ENCODE results near the gene DPYSL5.
"Not testable (repeated sequence)": the region's sequence is repeated elsewhere in the genome, so short reads cannot be mapped to it uniquely, and the experiment has no call there.

The DPYSL5 gene

DNA sequence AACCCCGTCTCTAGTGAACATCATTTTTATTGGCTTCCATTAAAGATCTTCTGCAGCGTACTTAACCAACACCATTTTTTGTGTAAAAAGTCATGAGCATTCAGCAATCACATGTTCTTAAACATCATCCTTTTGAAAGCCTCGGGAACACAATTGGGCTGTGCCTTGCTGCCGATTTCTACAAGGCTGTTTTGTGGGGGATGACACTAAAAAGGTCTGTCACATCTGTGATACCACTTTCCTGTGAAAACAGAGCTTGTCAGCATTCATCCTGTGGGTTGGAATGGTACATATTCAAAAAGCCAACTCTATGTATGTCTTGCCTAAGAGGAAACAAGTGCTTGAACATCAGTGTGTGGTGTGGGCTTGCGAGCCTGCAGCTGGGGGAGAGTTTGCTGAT lies 73.4 kb downstream of the DPYSL5 start:
- no peak overlapping the region for H2AK5ac ChIP-seq (ENCODE audit: low read length)
- no peak overlapping the region for H3K18ac ChIP-seq (ENCODE audit: low read length)
- no CpG with 5 or more reads among the region's 5 CpGs for WGBS (ENCODE audit: extremely low coverage, insufficient coverage, insufficient read length)

DNA sequence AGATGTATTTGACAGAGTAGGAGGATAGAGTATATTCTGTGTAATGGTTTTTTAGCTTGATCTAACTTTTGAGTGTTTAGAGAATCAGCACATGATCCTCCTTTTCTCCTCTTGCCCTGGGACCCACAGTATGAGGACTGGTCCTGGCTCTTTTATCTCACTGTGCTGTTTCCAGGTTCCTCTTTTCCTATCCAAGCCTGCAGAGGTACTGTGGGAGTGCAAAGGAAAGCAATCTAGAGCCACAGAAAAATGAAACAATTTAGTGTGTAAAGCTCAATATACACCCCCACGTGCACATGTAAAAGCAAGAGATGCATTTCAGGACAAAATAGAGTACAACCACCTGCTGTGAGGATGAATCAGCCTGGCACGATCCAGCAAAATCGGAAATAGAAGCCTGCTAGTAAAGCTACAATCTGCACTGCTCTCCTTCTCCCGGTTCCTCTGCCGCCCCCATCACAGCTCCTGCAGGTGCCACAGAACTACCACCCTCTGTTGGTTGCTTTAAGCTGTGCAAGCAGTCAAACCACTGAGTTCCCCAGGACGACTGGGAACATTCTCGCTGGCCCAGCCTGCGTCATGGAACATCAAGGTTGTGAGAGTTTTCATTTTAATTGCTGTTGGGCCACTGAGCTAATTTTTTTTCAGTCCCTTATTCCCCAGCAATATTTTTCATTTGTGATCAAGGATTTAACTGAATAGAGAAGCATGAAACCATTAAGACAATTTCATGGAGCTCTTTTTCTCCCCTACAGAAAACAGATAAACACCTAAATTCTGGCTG lies 74.7 kb downstream of the DPYSL5 start:
- DNase-seq, result peak in 1 of 2 donors; percentile 53
- Histone ChIP-seq H3K79me2 (ENCODE audit: control insufficient read depth, insufficient read depth, low read length, poor library complexity) (no peaks in the 10 kb centered on the region), H2BK120ac (ENCODE audit: insufficient read depth, low read length, poor library complexity) (no peak overlapping the region), H3K4me2 (ENCODE audit: low read length) (no peak overlapping the region), H3K18ac (ENCODE audit: low read length) (no peak overlapping the region), H3K27ac (ENCODE audit: low read depth, low read length) (no peak overlapping the region), H4K91ac (ENCODE audit: low read depth, low read length) (no peak overlapping the region), H4K8ac (ENCODE audit: low read depth, low read length) (no peak overlapping the region), H4K12ac (ENCODE audit: low read depth, low read length) (no peak overlapping the region), H3K4me1 (ENCODE audit: control insufficient read depth in 1 of 2, insufficient read depth in 2 of 2, low read length in 2 of 2) (peaks cover 8 to 9% of the 10 kb centered on the region in 2 experiments), H3K23ac (ENCODE audit: low read length) (no peak overlapping the region), H2BK5ac (ENCODE audit: low read depth, low read length, poor library complexity) (no peak overlapping the region), H3K27me3 (ENCODE audit: insufficient read depth, low read length) (no peaks in the 10 kb centered on the region), H3K9me3 (ENCODE audit: insufficient read depth, low read depth, low read length) (peaks cover 4% of the 10 kb centered on the region), H3K4ac (ENCODE audit: low read depth, low read length) (no peak overlapping the region), H2AFZ (ENCODE audit: insufficient read depth, low read length, poor library complexity) (no peak overlapping the region), H2AK5ac (ENCODE audit: low read length) (no peak overlapping the region), H2BK12ac (ENCODE audit: low read length) (no peak overlapping the region), H3K36me3 (ENCODE audit: control insufficient read depth in 1 of 2, insufficient read depth in 2 of 2, low read length in 2 of 2) (no peaks in the 10 kb centered on the region), H3K4me3 (ENCODE audit: low read depth, low read length) (no peak overlapping the region), H3K9ac (ENCODE audit: low read length) (no peak overlapping the region), H3K14ac (ENCODE audit: low read length) (no peak overlapping the region), H3K79me1 (ENCODE audit: low read length) (peaks cover 2% of the 10 kb centered on the region)
- no CpG with 5 or more reads among the region's 8 CpGs for WGBS (ENCODE audit: extremely low coverage, insufficient coverage, insufficient read length)

More for the DNA sequence above, 73.4 kb downstream of the DPYSL5 start:
- H3K23ac ChIP-seq (ENCODE audit: low read length), result no peak overlapping the region
- H3K79me1 ChIP-seq (ENCODE audit: low read length), result peaks cover 2% of the 10 kb centered on the region
- H4K8ac ChIP-seq (ENCODE audit: low read depth, low read length), result no peak overlapping the region
- no peak overlapping the region for H4K12ac ChIP-seq (ENCODE audit: low read depth, low read length)
- H3K4me1 ChIP-seq (ENCODE audit: control insufficient read depth in 1 of 2, insufficient read depth in 2 of 2, low read length in 2 of 2), result peaks cover 8 to 9% of the 10 kb centered on the region in 2 experiments
- H2BK120ac ChIP-seq (ENCODE audit: insufficient read depth, low read length, poor library complexity), result no peak overlapping the region
- no peak overlapping the region for H3K14ac ChIP-seq (ENCODE audit: low read length)
- H3K9ac ChIP-seq (ENCODE audit: low read length), result no peak overlapping the region
- H3K27ac ChIP-seq (ENCODE audit: low read depth, low read length), result no peak overlapping the region
- no peaks in the 10 kb centered on the region for H3K27me3 ChIP-seq (ENCODE audit: insufficient read depth, low read length)
- no peak overlapping the region for H2BK12ac ChIP-seq (ENCODE audit: low read length)
- H4K91ac ChIP-seq (ENCODE audit: low read depth, low read length), result no peak overlapping the region
- DNase-seq, result no peak
- H3K36me3 ChIP-seq (ENCODE audit: control insufficient read depth in 1 of 2, insufficient read depth in 2 of 2, low read length in 2 of 2), result no peaks in the 10 kb centered on the region
- H3K4me2 ChIP-seq (ENCODE audit: low read length), result no peak overlapping the region
- no peak overlapping the region for H3K4me3 ChIP-seq (ENCODE audit: low read depth, low read length)
- H3K9me3 ChIP-seq (ENCODE audit: insufficient read depth, low read depth, low read length), result peaks cover 4% of the 10 kb centered on the region
- no peak overlapping the region for H2AFZ ChIP-seq (ENCODE audit: insufficient read depth, low read length, poor library complexity)
- H2BK5ac ChIP-seq (ENCODE audit: low read depth, low read length, poor library complexity), result no peak overlapping the region
- no peaks in the 10 kb centered on the region for H3K79me2 ChIP-seq (ENCODE audit: control insufficient read depth, insufficient read depth, low read length, poor library complexity)
- no peak overlapping the region for H3K4ac ChIP-seq (ENCODE audit: low read depth, low read length)

DNA sequence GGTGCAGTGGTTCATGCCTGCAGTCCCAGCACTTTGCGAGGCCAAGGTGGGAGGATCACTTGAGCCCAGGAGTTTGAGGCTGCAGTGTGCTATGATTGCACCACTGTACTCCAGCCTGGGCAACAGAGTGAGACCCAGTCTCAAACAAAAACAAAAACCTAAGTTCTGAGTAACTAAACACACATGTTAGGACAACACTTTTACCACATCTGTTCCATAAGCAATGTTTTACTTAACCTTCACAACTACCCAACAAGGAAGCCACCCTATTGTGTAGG lies 75.2 kb downstream of the DPYSL5 start:
- not testable (repeated sequence) for H3K4ac ChIP-seq (ENCODE audit: low read depth, low read length); H2AFZ ChIP-seq (ENCODE audit: insufficient read depth, low read length, poor library complexity); H4K91ac ChIP-seq (ENCODE audit: low read depth, low read length); H3K18ac ChIP-seq (ENCODE audit: low read length); H3K9ac ChIP-seq (ENCODE audit: low read length); H4K8ac ChIP-seq (ENCODE audit: low read depth, low read length); H3K27ac ChIP-seq (ENCODE audit: low read depth, low read length); DNase-seq; H2BK12ac ChIP-seq (ENCODE audit: low read length); H3K36me3 ChIP-seq (ENCODE audit: control insufficient read depth in 1 of 2, insufficient read depth in 2 of 2, low read length in 2 of 2); H3K4me1 ChIP-seq (ENCODE audit: control insufficient read depth in 1 of 2, insufficient read depth in 2 of 2, low read length in 2 of 2); H2BK5ac ChIP-seq (ENCODE audit: low read depth, low read length, poor library complexity); H3K4me3 ChIP-seq (ENCODE audit: low read depth, low read length); H3K23ac ChIP-seq (ENCODE audit: low read length); H3K14ac ChIP-seq (ENCODE audit: low read length); H4K12ac ChIP-seq (ENCODE audit: low read depth, low read length); H3K27me3 ChIP-seq (ENCODE audit: insufficient read depth, low read length); H3K9me3 ChIP-seq (ENCODE audit: insufficient read depth, low read depth, low read length); H3K79me2 ChIP-seq (ENCODE audit: control insufficient read depth, insufficient read depth, low read length, poor library complexity); H3K4me2 ChIP-seq (ENCODE audit: low read length); H2AK5ac ChIP-seq (ENCODE audit: low read length); H3K79me1 ChIP-seq (ENCODE audit: low read length); H2BK120ac ChIP-seq (ENCODE audit: insufficient read depth, low read length, poor library complexity)
- WGBS (ENCODE audit: extremely low coverage, insufficient coverage, insufficient read length), result no CpG with 5 or more reads among the region's 1 CpG

DNA sequence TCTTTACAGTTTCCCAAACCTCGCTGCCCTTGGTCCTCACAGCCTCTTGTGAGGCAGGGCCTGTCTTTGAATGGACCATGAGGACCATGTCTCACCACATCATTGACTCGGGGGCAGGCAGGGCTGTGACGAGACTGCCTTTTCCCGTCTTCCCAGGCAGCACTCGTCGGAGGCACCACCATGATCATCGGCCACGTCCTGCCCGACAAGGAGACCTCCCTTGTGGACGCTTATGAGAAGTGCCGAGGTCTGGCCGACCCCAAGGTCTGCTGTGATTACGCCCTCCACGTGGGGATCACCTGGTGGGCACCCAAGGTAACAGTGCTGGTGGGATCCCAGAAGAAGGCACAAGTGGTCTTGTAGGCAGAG lies 76.8 kb downstream of the DPYSL5 start:
- Histone ChIP-seq H3K4ac (ENCODE audit: low read depth, low read length) (no peak overlapping the region), H2AFZ (ENCODE audit: insufficient read depth, low read length, poor library complexity) (peak overlapping the region; percentile 4), H4K12ac (ENCODE audit: low read depth, low read length) (no peak overlapping the region), H3K79me2 (ENCODE audit: control insufficient read depth, insufficient read depth, low read length, poor library complexity) (no peaks in the 10 kb centered on the region), H3K18ac (ENCODE audit: low read length) (no peak overlapping the region), H3K14ac (ENCODE audit: low read length) (no peak overlapping the region), H4K91ac (ENCODE audit: low read depth, low read length) (no peak overlapping the region), H2AK5ac (ENCODE audit: low read length) (peak overlapping the region; percentile 13), H4K8ac (ENCODE audit: low read depth, low read length) (no peak overlapping the region), H3K9me3 (ENCODE audit: insufficient read depth, low read depth, low read length) (peaks cover 4% of the 10 kb centered on the region), H3K4me2 (ENCODE audit: low read length) (no peak overlapping the region), H3K27me3 (ENCODE audit: insufficient read depth, low read length) (no peaks in the 10 kb centered on the region), H3K27ac (ENCODE audit: low read depth, low read length) (no peak overlapping the region), H3K4me1 (ENCODE audit: control insufficient read depth in 1 of 2, insufficient read depth in 2 of 2, low read length in 2 of 2) (peaks cover 8 to 9% of the 10 kb centered on the region in 2 experiments), H2BK120ac (ENCODE audit: insufficient read depth, low read length, poor library complexity) (peak overlapping the region; percentile 16), H2BK12ac (ENCODE audit: low read length) (peak overlapping the region; percentile 21), H3K79me1 (ENCODE audit: low read length) (peaks cover 2% of the 10 kb centered on the region), H3K23ac (ENCODE audit: low read length) (no peak overlapping the region), H3K9ac (ENCODE audit: low read length) (no peak overlapping the region), H3K36me3 (ENCODE audit: control insufficient read depth in 1 of 2, insufficient read depth in 2 of 2, low read length in 2 of 2) (no peaks in the 10 kb centered on the region), H3K4me3 (ENCODE audit: low read depth, low read length) (no peak overlapping the region), H2BK5ac (ENCODE audit: low read depth, low read length, poor library complexity) (no peak overlapping the region)
- no CpG with 5 or more reads among the region's 14 CpGs for WGBS (ENCODE audit: extremely low coverage, insufficient coverage, insufficient read length)
- DNase-seq, result no peak

All from trophoblast cell (in vitro differentiated cells and primary cell).